ENCODE results near the gene MCM3AP. TPM values are rescaled to one million over a fixed set of nuclear protein-coding genes. Genes with fewer than 3 reads are reported as not detected.

Gene MCM3AP
- total RNA-seq, 1 experiment from 2014 or later, result 88.4 TPM

DNA sequence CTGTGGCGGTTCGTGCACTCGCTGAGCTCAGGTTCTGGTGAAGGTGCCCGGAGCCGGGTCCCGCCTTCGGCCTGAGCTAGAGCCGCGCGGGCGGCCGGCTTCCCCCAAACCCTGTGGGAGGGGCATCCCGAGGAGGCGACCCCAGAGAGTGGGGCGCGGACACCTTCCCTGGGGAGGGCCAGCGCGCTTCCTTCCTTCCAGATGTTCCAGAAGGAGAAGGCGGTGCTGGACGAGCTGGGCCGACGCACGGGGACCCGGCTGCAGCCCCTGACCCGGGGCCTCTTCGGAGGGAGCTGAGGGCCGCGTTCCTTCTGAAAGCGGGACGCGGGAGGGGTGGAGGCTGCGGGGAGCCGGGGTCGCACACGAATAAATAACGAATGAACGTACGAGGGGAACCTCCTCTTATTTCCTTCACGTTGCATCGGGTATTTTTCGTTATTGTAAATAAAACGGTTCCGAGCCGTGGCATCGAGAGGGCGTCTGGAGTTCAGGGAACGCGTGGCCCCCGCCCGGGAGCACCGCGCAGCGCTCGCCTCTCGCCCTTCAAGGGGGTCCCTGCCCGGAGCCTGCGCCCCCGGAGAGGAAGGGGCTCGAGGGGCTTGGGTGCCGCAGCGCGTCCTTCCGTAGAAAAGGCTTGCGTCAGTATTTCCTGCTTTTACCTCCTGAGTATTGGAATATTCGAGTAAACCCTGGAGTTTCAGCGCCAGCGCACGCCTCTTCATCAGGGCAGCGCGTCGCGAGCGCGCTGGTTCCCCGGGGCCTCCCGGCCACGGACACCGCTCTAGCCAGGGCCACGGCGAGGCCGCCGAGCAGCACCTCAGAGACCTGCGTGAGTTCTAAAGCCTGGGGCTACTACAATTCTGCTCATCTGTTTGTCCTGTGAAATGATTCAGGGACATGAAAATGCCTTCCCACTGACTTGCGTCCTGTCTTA is 12.2 kb upstream of the MCM3AP start:
- Histone ChIP-seq H3K4me2 (ENCODE audit: low read length) (no peak overlapping the region), H3K27me3 (ENCODE audit: insufficient read depth, low read length) (no peaks in the 10 kb centered on the region), H3K9me2 (ENCODE audit: insufficient read depth) (no peaks in the 10 kb centered on the region), H4K20me1 (ENCODE audit: insufficient read depth) (no peaks in the 10 kb centered on the region), H2AFZ (ENCODE audit: low read depth, low read length, poor library complexity, severe bottlenecking) (no peak overlapping the region), H3K4me3 (replicated peaks in 1 of 2; ENCODE audit: low read depth in 1 of 2, low read length in 2 of 2) (no peak overlapping the region), H3K9ac (ENCODE audit: low read length) (no peak overlapping the region), H3K27ac (ENCODE audit: low read depth, low read length) (no peak overlapping the region), H3K79me2 (ENCODE audit: insufficient read depth, low read length) (no peaks in the 10 kb centered on the region), H3K36me3 (ENCODE audit: control insufficient read depth in 1 of 2, insufficient read depth in 2 of 2, low read length in 2 of 2) (peaks cover 0 to 2% of the 10 kb centered on the region in 2 experiments; a peak in 1 of 4 replicates), H3K4me1 (ENCODE audit: control insufficient read depth in 1 of 2, insufficient read depth in 2 of 2, low read length in 2 of 2) (no peaks in the 10 kb centered on the region), H3K9me3 (ENCODE audit: control insufficient read depth in 1 of 2, insufficient read depth in 1 of 2, low read depth in 1 of 2, low read length in 2 of 2) (no peaks in the 10 kb centered on the region)
- ChIA-PET CTCF (no interaction called here), RAD21 (ENCODE audit: low non-redundant PET in 1 of 2, low total read pairs in 2 of 2, uncharacterized antibody in 2 of 2, unreplicated experiment in 2 of 2) (no interaction called here), POLR2A (no interaction called here)
- TF ChIP-seq CBX3 (IDR thresholded peaks at IDR 0.05; ENCODE audit: low read depth) (no peak), RAD21 (IDR thresholded peaks at IDR 0.05; ENCODE audit: low read depth) (no peak), TCF7L2 (IDR thresholded peaks at IDR 0.05; ENCODE audit: borderline replicate concordance, extremely low read depth, insufficient read depth, insufficient read length) (no peak), YY1 (IDR thresholded peaks at IDR 0.05; ENCODE audit: extremely low read depth, insufficient replicate concordance, low read depth, low read length) (no peak), ZNF274 (IDR thresholded peaks at IDR 0.05; ENCODE audit: low read depth, low read length) (no peak)
- intact Hi-C loops (cut with micrococcal nuclease), result no loop called here
- ATAC-seq, result no peak
- DNase-seq (ENCODE audit: low read depth, low spot score), result no peak
- BruUV-seq (replicated peaks), result no TSS peak

DNA sequence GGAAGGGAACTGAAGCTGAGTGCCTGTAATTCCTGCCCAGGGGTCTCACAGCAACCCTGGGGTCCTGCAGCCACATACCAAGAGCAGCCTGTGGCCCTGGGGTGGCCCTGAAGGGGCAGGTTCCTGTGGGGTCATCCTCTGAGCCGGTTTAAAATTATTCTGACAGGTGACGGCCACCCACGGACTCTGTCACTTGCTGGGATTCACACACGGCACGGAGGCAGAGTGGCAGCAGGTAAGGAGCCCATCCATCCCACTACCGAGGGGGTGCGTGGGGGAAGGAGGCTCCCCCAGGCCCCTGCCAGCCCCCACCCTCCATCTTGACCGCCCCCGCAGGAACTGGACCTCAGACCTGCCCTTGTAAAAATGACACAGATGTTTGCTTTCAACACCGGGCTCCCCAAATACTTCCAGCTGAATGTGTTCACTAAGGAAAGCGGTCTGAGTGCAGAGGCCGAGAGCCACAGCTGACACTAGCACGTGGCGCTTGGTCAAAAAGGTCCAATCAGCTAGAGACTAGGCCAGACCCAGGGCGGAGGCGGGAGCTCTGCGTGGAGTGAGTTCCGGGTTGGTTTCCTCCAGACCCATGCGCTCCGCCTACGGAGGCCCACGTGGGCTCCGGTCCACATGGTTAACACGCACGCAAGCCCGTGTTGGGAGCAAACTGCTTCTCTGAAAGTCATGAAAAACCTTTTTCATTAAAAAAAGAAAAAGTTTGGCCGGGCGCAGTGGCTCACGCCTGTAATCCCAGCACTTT is 10.8 kb upstream of the MCM3AP start:
- no peaks in the 10 kb centered on the region for H3K27me3 ChIP-seq (ENCODE audit: insufficient read depth, low read length)
- H2AFZ ChIP-seq (ENCODE audit: low read depth, low read length, poor library complexity, severe bottlenecking), result no peak overlapping the region
- DNase-seq (ENCODE audit: low read depth, low spot score) (no peak), ATAC-seq (no peak)
- H3K4me1 ChIP-seq (ENCODE audit: control insufficient read depth in 1 of 2, insufficient read depth in 2 of 2, low read length in 2 of 2), result no peaks in the 10 kb centered on the region
- CTCF ChIA-PET, result no interaction called here
- peaks cover 2 to 10% of the 10 kb centered on the region in 2 experiments; a peak in 2 of 4 replicates for H3K36me3 ChIP-seq (ENCODE audit: control insufficient read depth in 1 of 2, insufficient read depth in 2 of 2, low read length in 2 of 2)
- H3K9me3 ChIP-seq (ENCODE audit: control insufficient read depth in 1 of 2, insufficient read depth in 1 of 2, low read depth in 1 of 2, low read length in 2 of 2), result no peaks in the 10 kb centered on the region
- no peak overlapping the region for H3K4me2 ChIP-seq (ENCODE audit: low read length)
- H3K27ac ChIP-seq (ENCODE audit: low read depth, low read length), result no peak overlapping the region
- no TSS peak for BruUV-seq (replicated peaks)
- H4K20me1 ChIP-seq (ENCODE audit: insufficient read depth), result no peaks in the 10 kb centered on the region
- intact Hi-C loops (cut with micrococcal nuclease), result no loop called here
- RAD21 ChIA-PET (ENCODE audit: low non-redundant PET in 1 of 2, low total read pairs in 2 of 2, uncharacterized antibody in 2 of 2, unreplicated experiment in 2 of 2), result no interaction called here
- POLR2A ChIA-PET, result no interaction called here
- H3K9me2 ChIP-seq (ENCODE audit: insufficient read depth), result no peaks in the 10 kb centered on the region
- H3K9ac ChIP-seq (ENCODE audit: low read length), result no peak overlapping the region
- no peak overlapping the region for H3K4me3 ChIP-seq (replicated peaks in 1 of 2; ENCODE audit: low read depth in 1 of 2, low read length in 2 of 2)
- no peaks in the 10 kb centered on the region for H3K79me2 ChIP-seq (ENCODE audit: insufficient read depth, low read length)
- no peak for TF ChIP-seq RAD21 (IDR thresholded peaks at IDR 0.05; ENCODE audit: low read depth)
- TF ChIP-seq, protein P1, sequence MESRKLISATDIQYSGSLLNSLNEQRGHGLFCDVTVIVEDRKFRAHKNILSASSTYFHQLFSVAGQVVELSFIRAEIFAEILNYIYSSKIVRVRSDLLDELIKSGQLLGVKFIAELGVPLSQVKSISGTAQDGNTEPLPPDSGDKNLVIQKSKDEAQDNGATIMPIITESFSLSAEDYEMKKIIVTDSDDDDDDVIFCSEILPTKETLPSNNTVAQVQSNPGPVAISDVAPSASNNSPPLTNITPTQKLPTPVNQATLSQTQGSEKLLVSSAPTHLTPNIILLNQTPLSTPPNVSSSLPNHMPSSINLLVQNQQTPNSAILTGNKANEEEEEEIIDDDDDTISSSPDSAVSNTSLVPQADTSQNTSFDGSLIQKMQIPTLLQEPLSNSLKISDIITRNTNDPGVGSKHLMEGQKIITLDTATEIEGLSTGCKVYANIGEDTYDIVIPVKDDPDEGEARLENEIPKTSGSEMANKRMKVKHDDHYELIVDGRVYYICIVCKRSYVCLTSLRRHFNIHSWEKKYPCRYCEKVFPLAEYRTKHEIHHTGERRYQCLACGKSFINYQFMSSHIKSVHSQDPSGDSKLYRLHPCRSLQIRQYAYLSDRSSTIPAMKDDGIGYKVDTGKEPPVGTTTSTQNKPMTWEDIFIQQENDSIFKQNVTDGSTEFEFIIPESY (IDR thresholded peaks at IDR 0.05; ENCODE audit: extremely low read depth, insufficient replicate concordance, low read length), result no peak
- TF ChIP-seq ZNF274 (IDR thresholded peaks at IDR 0.05; ENCODE audit: low read depth, low read length), result no peak
- TF ChIP-seq, protein P2, sequence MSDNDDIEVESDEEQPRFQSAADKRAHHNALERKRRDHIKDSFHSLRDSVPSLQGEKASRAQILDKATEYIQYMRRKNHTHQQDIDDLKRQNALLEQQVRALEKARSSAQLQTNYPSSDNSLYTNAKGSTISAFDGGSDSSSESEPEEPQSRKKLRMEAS (IDR thresholded peaks at IDR 0.05), result no peak
- TF ChIP-seq SRF (IDR thresholded peaks at IDR 0.05; ENCODE audit: low read depth), result no peak
- TF ChIP-seq SIN3A (IDR thresholded peaks at IDR 0.05; ENCODE audit: low read depth), result no peak
- no peak for TF ChIP-seq SP1 (IDR thresholded peaks at IDR 0.05; ENCODE audit: low read depth)
- no peak for TF ChIP-seq EZH2phosphoT487 (IDR thresholded peaks at IDR 0.05; ENCODE audit: borderline replicate concordance)
- no peak for TF ChIP-seq YY1 (IDR thresholded peaks at IDR 0.05; ENCODE audit: extremely low read depth, insufficient replicate concordance, low read depth, low read length)
- TF ChIP-seq, protein P3, sequence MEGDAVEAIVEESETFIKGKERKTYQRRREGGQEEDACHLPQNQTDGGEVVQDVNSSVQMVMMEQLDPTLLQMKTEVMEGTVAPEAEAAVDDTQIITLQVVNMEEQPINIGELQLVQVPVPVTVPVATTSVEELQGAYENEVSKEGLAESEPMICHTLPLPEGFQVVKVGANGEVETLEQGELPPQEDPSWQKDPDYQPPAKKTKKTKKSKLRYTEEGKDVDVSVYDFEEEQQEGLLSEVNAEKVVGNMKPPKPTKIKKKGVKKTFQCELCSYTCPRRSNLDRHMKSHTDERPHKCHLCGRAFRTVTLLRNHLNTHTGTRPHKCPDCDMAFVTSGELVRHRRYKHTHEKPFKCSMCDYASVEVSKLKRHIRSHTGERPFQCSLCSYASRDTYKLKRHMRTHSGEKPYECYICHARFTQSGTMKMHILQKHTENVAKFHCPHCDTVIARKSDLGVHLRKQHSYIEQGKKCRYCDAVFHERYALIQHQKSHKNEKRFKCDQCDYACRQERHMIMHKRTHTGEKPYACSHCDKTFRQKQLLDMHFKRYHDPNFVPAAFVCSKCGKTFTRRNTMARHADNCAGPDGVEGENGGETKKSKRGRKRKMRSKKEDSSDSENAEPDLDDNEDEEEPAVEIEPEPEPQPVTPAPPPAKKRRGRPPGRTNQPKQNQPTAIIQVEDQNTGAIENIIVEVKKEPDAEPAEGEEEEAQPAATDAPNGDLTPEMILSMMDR (IDR thresholded peaks at IDR 0.05 in 2 of 3, conservative IDR thresholded peaks at IDR 0.05 in 1 of 3; ENCODE audit: borderline replicate concordance in 1 of 3, insufficient read depth in 1 of 3, low read depth in 2 of 3, low read length in 2 of 3), result no peak
- TF ChIP-seq JUND (IDR thresholded peaks at IDR 0.05), result no peak
